Erythroblast (primary cell): ENCODE measurements around the gene PRPF38A.

Experiments used
- GATA1 ChIP-seq: IDR thresholded peaks from 2 replicates; pipeline ENCODE4 v1.6.1; 2011; ENCODE audit warnings: low read depth, mild to moderate bottlenecking, control low read depth, low read length, moderate library complexity
- POLR2A ChIP-seq: IDR thresholded peaks from 2 replicates; pipeline ENCODE4 v1.6.1; 2011; ENCODE audit warnings: mild to moderate bottlenecking, low read length

GRCh38 chr1:52454127-52454526, 49.7 kb downstream of the PRPF38A start:
- TF ChIP-seq POLR2A (no peak), GATA1 (no peak)
